Trophoblast cell (in vitro differentiated cells and primary cell): Measurements from ENCODE around the gene ALB.
A peak's percentile ranks its signal among the peaks of the same experiment; 100 is the strongest.

Experiments used
- DNase-seq, 2 donors: peaks; one replicate each; pipeline ENCODE4 v3.0.0-alpha.2; 2016
- H2AFZ ChIP-seq: 2 replicates; pipeline ENCODE4 v1.6.1; 2013; ENCODE audit warnings: low read length, moderate library complexity, mild to moderate bottlenecking; ENCODE audit not compliant: insufficient read depth, poor library complexity
- H2AK5ac ChIP-seq: 2 replicates; pipeline ENCODE4 v1.6.1; 2013; ENCODE audit warnings: mild to moderate bottlenecking, low read length
- H2BK120ac ChIP-seq: 2 replicates; pipeline ENCODE4 v1.6.1; 2013; ENCODE audit warnings: low read length, mild to moderate bottlenecking, moderate library complexity; ENCODE audit not compliant: insufficient read depth, poor library complexity
- H2BK12ac ChIP-seq: 2 replicates; pipeline ENCODE4 v1.6.1; 2013; ENCODE audit warnings: mild to moderate bottlenecking, low read length, moderate library complexity
- H2BK5ac ChIP-seq: 2 replicates; pipeline ENCODE4 v1.6.1; 2013; ENCODE audit warnings: low read length, low read depth, moderate library complexity, mild to moderate bottlenecking; ENCODE audit not compliant: poor library complexity
- H3K14ac ChIP-seq: 2 replicates; pipeline ENCODE4 v1.6.1; 2013; ENCODE audit warnings: mild to moderate bottlenecking, low read length
- H3K18ac ChIP-seq: 2 replicates; pipeline ENCODE4 v1.6.1; 2013; ENCODE audit warnings: mild to moderate bottlenecking, low read length
- H3K23ac ChIP-seq: 2 replicates; pipeline ENCODE4 v1.6.1; 2013; ENCODE audit warnings: low read length
- H3K27ac ChIP-seq: 2 replicates; pipeline ENCODE4 v1.5.1; 2013; ENCODE audit warnings: low read depth, mild to moderate bottlenecking, inconsistent platforms, low read length, moderate library complexity
- H3K27me3 ChIP-seq: 2 replicates; pipeline ENCODE4 v1.6.1; 2013; ENCODE audit warnings: inconsistent platforms, mild to moderate bottlenecking, low read length, moderate library complexity; ENCODE audit not compliant: insufficient read depth
- H3K36me3 ChIP-seq, 2 experiments: 1 replicate in 1 of 2; 2 replicates in 1 of 2; pipeline ENCODE4 v1.6.1; 2013; ENCODE audit warnings: low read length in 2 of 2, mild to moderate bottlenecking in 2 of 2, moderate library complexity in 1 of 2; ENCODE audit not compliant: insufficient read depth in 2 of 2, control insufficient read depth in 1 of 2
- H3K4ac ChIP-seq: 2 replicates; pipeline ENCODE4 v1.6.1; 2013; ENCODE audit warnings: low read depth, mild to moderate bottlenecking, low read length, moderate library complexity
- H3K4me1 ChIP-seq, 2 experiments: 1 replicate in 1 of 2; 2 replicates in 1 of 2; pipeline ENCODE4 v1.6.1; 2013; ENCODE audit warnings: low read length in 2 of 2, mild to moderate bottlenecking in 2 of 2, moderate library complexity in 1 of 2; ENCODE audit not compliant: insufficient read depth in 2 of 2, control insufficient read depth in 1 of 2
- H3K4me2 ChIP-seq: 2 replicates; pipeline ENCODE4 v1.6.1; 2013; ENCODE audit warnings: inconsistent platforms, mild to moderate bottlenecking, low read length, moderate library complexity
- H3K4me3 ChIP-seq: 2 replicates; pipeline ENCODE4 v1.5.1; 2013; ENCODE audit warnings: mild to moderate bottlenecking, low read depth, low read length, inconsistent platforms
- H3K79me1 ChIP-seq: one replicate; pipeline ENCODE4 v1.6.1; 2013; ENCODE audit warnings: low read length
- H3K79me2 ChIP-seq: 2 replicates; pipeline ENCODE4 v1.6.1; 2013; ENCODE audit warnings: low read length, mild to moderate bottlenecking; ENCODE audit not compliant: control insufficient read depth, insufficient read depth, poor library complexity
- H3K9ac ChIP-seq: 2 replicates; pipeline ENCODE4 v1.6.1; 2013; ENCODE audit warnings: mild to moderate bottlenecking, low read length
- H3K9me3 ChIP-seq: 2 replicates; pipeline ENCODE4 v1.6.1; 2013; ENCODE audit warnings: low read depth, mild to moderate bottlenecking, control low read depth, inconsistent platforms, low read length; ENCODE audit not compliant: insufficient read depth
- H4K12ac ChIP-seq: 2 replicates; pipeline ENCODE4 v1.6.1; 2013; ENCODE audit warnings: low read depth, mild to moderate bottlenecking, low read length, moderate library complexity
- H4K8ac ChIP-seq: 2 replicates; pipeline ENCODE4 v1.6.1; 2013; ENCODE audit warnings: low read depth, mild to moderate bottlenecking, low read length, moderate library complexity
- H4K91ac ChIP-seq: one replicate; pipeline ENCODE4 v1.6.1; 2013; ENCODE audit warnings: low read depth, mild to moderate bottlenecking, low read length, moderate library complexity
- WGBS: extraction: QIAGEN DNeasy Blood & Tissue Kit; methylation state at CpG from one replicate; pipeline ENCODE4 v1.1.7; 2013; ENCODE audit warnings: missing lambda C conversion rate; ENCODE audit not compliant: insufficient read length, insufficient coverage; ENCODE audit errors: extremely low coverage; 5-methylcytosine and 5-hydroxymethylcytosine counted together

ALB gene

DNA sequence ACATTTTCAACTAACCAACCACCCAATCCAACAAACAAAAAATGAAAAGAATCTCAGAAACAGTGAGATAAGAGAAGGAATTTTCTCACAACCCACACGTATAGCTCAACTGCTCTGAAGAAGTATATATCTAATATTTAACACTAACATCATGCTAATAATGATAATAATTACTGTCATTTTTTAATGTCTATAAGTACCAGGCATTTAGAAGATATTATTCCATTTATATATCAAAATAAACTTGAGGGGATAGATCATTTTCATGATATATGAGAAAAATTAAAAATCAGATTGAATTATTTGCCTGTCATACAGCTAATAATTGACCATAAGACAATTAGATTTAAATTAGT, 27.7 kb downstream of the ALB start:
- Histone ChIP-seq H2BK120ac (no peak overlapping the region), H3K18ac (no peak overlapping the region), H4K8ac (no peak overlapping the region), H2AFZ (no peak overlapping the region), H2AK5ac (no peak overlapping the region), H3K27me3 (no peaks in the 10 kb centered on the region), H4K91ac (no peak overlapping the region), H3K4me2 (no peak overlapping the region), H2BK5ac (no peak overlapping the region), H3K4me1 (no peaks in the 10 kb centered on the region), H3K4ac (no peak overlapping the region), H3K27ac (no peak overlapping the region), H3K79me2 (no peaks in the 10 kb centered on the region), H3K9me3 (no peaks in the 10 kb centered on the region), H3K36me3 (no peaks in the 10 kb centered on the region), H3K4me3 (no peak overlapping the region), H2BK12ac (no peak overlapping the region), H4K12ac (no peak overlapping the region), H3K79me1 (no peaks in the 10 kb centered on the region), H3K9ac (no peak overlapping the region), H3K14ac (no peak overlapping the region), H3K23ac (no peak overlapping the region)
- WGBS = no CpG with 5 or more reads among the region's 1 CpG
- no peak for DNase-seq

- H4K12ac ChIP-seq = no peak overlapping the region
- H3K27ac ChIP-seq = no peak overlapping the region
- H4K91ac ChIP-seq = no peak overlapping the region
- no peak overlapping the region for H2BK12ac ChIP-seq
- no peak overlapping the region for H3K4me3 ChIP-seq
- no peak overlapping the region for H4K8ac ChIP-seq
- no peaks in the 10 kb centered on the region for H3K79me2 ChIP-seq
- H3K9ac ChIP-seq = no peak overlapping the region
- no peaks in the 10 kb centered on the region for H3K36me3 ChIP-seq
- no peaks in the 10 kb centered on the region for H3K79me1 ChIP-seq
- no peak overlapping the region for H3K4ac ChIP-seq
- no peaks in the 10 kb centered on the region for H3K27me3 ChIP-seq
- DNase-seq = no peak
- H3K4me2 ChIP-seq = no peak overlapping the region
- H3K9me3 ChIP-seq = no peaks in the 10 kb centered on the region
- no peak overlapping the region for H3K23ac ChIP-seq
- no peak overlapping the region for H2BK120ac ChIP-seq
- no CpG with 5 or more reads among the region's 5 CpGs for WGBS
- no peak overlapping the region for H2AK5ac ChIP-seq
- H3K4me1 ChIP-seq = no peaks in the 10 kb centered on the region
- no peak overlapping the region for H2AFZ ChIP-seq
- H3K18ac ChIP-seq = no peak overlapping the region
- no peak overlapping the region for H3K14ac ChIP-seq
- H2BK5ac ChIP-seq = no peak overlapping the region
These were observed 28.3 kb downstream of the ALB start for GRCh38 chr4:73432169-73433000.

DNA sequence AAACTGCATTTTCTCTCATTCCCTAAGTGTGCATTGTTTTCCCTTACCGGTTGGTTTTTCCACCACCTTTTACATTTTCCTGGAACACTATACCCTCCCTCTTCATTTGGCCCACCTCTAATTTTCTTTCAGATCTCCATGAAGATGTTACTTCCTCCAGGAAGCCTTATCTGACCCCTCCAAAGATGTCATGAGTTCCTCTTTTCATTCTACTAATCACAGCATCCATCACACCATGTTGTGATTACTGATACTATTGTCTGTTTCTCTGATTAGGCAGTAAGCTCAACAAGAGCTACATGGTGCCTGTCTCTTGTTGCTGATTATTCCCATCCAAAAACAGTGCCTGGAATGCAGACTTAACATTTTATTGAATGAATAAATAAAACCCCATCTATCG, 29.1 kb downstream of the ALB start:
- Histone ChIP-seq H3K79me2 (no peaks in the 10 kb centered on the region), H3K36me3 (no peaks in the 10 kb centered on the region), H3K4ac (no peak overlapping the region), H4K91ac (no peak overlapping the region), H3K4me2 (no peak overlapping the region), H4K12ac (no peak overlapping the region), H3K27me3 (no peaks in the 10 kb centered on the region), H2BK120ac (no peak overlapping the region), H3K4me3 (no peak overlapping the region), H3K14ac (no peak overlapping the region), H3K79me1 (no peaks in the 10 kb centered on the region), H3K23ac (no peak overlapping the region), H3K9ac (no peak overlapping the region), H2AFZ (no peak overlapping the region), H3K4me1 (no peaks in the 10 kb centered on the region), H3K9me3 (no peaks in the 10 kb centered on the region), H2AK5ac (no peak overlapping the region), H2BK12ac (no peak overlapping the region), H2BK5ac (no peak overlapping the region), H4K8ac (no peak overlapping the region), H3K18ac (no peak overlapping the region), H3K27ac (no peak overlapping the region)
- no CpG with 5 or more reads among the region's 2 CpGs for WGBS
- no peak for DNase-seq

GRCh38 chr4:73434311-73434710, 30.2 kb downstream of the ALB start:
- Histone ChIP-seq H3K9ac (no peak overlapping the region), H3K9me3 (no peaks in the 10 kb centered on the region), H2BK120ac (no peak overlapping the region), H4K12ac (no peak overlapping the region), H3K27ac (no peak overlapping the region), H3K4me3 (no peak overlapping the region), H2AK5ac (no peak overlapping the region), H2AFZ (no peak overlapping the region), H3K27me3 (no peaks in the 10 kb centered on the region), H4K8ac (no peak overlapping the region), H3K23ac (no peak overlapping the region), H3K4ac (no peak overlapping the region), H2BK12ac (no peak overlapping the region), H3K14ac (no peak overlapping the region), H3K79me2 (no peaks in the 10 kb centered on the region), H3K79me1 (no peaks in the 10 kb centered on the region), H3K18ac (no peak overlapping the region), H3K36me3 (no peaks in the 10 kb centered on the region), H2BK5ac (no peak overlapping the region), H4K91ac (no peak overlapping the region), H3K4me1 (no peaks in the 10 kb centered on the region), H3K4me2 (no peak overlapping the region)
- peak; percentile 1 to 56 for DNase-seq
- no CpG with 5 or more reads among the region's 3 CpGs for WGBS
